ENCODE results near the gene SYNM.
"Not testable (repeated sequence)": the region's sequence is repeated elsewhere in the genome, so short reads cannot be mapped to it uniquely, and the experiment has no call there.

The SYNM gene

DNA sequence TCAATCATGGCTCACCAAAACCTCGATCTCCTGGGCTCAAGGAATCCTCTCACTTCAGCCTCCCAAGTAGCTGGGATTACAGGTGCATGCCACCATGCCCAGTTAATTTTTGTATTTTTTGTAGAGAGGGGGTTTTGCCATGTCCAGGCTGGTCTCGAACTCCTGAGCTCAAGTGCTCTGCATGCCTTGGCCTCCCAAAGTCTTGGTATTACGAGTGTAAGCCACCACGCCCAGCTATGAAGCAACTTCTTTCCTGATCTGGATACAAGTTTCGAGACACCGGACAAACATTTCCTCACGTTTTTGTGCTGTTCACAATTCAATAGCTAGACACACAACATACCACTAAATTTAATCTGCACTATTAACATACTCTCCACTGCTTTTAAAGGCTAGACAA is 3.4 kb upstream of the SYNM start:
- DNase-seq (ENCODE audit: extremely low spot score, insufficient read length, low read depth) (no peak), FAIRE-seq (no peak)

DNA sequence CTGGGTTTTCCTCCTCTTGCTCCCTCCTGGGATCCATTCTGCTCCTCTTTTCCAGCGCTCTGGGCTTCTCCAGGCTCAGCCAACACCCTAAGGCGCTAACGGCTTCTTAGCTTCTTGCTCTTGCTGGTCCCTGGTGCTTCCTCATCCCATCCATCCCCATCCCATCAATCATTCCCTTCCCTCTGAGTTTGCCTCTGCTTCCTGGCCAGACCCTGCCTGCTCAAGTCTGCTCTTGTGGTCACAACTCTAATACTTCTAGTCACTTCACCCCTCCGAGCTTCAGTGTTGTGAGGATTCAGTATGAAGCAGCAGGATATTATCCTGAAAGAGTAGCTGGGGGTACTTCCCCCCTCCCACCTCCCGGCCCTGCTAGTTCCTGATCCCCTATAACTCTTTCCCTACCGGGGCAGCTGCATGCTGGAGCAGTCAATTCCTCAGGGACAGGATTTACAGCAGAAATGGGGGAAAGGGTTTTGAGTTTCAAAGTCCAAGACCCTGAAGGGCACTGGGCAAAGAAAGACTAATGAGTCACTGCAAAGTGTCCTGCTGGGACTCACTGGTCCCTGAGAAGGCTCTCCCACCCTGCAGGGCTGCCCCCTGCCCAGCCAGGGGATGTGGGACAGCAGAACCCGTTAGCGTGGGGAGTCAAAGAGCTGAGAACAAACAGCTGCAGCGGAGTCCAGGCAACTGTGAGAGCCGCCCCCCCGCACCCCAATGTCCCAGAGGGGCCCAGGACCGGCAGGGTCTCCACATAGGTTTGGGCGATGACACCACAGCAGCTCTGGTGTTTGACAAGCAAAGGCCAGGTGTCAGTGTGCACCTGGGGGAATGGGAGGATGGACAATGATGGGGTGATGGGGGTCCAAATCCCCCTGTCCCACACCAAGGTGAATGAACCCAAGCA is 2.3 kb upstream of the SYNM start:
- FAIRE-seq (no peak), DNase-seq (ENCODE audit: extremely low spot score, insufficient read length, low read depth) (no peak)

DNA sequence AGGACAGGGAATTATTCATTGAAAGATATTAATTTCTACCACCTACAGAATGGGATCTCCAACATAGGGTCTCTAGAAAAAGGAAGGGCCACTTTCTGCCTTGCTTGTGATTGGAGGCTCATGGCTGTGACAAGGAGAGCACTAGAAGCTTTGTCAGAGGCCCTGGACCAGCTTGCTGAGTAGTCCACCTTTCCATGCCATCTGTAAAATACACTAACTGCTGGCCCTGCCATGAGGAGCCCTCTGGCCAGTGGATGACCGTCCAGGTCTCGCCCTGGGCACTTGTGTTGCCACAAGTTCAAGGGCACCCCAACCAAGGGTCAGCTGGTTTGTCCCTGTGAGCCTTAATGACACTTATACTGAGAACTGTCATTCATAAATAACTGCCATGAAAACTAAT is 1.6 kb upstream of the SYNM start:
- DNase-seq (ENCODE audit: extremely low spot score, insufficient read length, low read depth): no peak
- FAIRE-seq: no peak

DNA sequence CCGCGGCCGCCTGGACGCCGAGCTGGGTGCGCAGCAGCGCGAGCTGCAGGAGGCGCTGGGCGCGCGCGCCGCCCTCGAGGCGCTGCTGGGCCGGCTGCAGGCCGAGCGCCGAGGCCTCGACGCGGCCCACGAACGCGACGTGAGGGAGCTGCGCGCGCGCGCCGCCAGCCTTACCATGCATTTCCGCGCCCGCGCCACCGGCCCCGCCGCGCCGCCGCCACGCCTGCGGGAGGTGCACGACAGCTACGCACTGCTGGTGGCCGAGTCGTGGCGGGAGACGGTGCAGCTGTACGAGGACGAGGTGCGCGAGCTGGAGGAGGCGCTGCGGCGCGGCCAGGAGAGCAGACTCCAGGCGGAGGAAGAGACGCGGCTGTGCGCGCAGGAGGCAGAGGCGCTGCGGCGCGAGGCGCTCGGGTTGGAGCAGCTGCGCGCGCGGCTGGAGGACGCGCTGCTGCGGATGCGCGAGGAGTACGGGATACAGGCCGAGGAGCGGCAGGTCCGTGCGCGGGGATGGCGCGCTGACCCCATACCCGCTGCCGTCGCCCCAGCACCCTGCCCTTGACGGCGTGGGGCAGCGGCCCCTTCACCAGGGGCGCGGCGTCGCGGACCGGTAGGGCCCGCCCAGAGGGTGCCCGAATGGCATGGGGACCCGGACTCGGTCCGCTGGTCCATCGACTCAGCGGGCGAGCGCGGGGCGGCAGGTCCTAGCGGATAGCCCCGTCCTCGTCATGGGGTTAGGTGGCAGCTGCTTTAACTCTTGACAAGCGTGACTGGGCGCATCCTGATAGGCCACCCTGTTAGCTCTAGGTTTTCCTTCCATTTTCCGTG is 848 bp downstream of the SYNM start:
- FAIRE-seq: no peak

DNA sequence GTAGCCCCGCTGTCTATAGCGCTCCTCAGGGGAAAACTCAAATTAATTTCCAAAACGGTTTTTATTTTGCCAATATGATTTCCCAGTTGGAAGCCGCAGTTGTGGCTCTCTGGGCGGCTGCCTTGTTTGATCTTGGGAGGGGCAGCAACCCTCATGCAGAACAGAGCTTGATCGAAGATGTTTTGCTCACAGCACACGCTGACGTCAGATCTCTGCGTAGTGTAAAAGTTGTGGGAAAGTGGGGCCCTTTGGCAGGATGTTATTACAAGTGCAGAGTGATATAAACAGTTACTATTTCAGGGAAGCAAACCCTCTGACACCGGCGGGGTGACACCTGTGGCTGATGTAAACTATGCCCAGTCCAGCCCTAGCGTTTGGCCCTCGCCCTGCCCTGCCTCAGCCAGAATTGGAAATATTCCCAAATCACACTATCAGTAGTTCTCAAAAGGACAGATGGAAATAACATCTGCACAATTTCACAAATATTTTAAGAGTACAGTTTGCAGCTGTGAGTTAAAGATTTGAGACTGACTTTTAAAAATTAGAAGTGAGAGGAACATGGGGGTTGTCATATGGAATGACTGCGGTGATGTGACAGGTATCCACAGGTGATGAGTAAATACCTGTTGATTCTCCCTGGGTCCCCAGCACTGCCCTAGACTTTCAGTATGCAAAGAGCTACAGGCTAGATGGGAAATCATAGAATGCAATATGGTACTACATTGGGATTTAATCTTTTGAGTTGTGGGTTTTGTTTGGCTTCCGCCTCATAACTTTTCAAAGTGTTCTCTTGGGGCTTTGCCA is 1.7 kb downstream of the SYNM start:
- no peak for DNase-seq (ENCODE audit: extremely low spot score, insufficient read length, low read depth)
- FAIRE-seq: no peak

More for the DNA sequence above, 848 bp downstream of the SYNM start:
- DNase-seq (ENCODE audit: extremely low spot score, insufficient read length, low read depth): no peak

DNA sequence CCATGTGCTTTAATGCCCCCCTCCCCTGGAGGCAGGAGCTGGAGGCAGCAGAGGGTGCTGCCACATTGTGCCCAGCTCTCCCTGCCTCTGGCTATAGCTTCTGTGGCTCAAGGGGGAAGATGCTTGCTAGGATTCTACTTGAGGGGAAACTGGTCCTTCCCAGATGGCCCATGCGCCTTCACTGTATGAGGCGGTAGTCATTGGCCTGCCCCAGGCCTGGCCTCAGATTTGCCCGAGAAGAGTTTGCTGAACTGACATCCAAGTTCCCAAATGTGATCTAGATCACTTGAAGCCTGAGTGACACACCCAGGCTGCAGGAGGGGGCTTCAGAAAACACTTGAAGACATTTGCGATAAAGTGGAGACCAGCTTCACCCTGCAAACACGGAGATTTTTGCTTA is 4.1 kb downstream of the SYNM start:
- FAIRE-seq (no peak), DNase-seq (ENCODE audit: extremely low spot score, insufficient read length, low read depth) (no peak)

DNA sequence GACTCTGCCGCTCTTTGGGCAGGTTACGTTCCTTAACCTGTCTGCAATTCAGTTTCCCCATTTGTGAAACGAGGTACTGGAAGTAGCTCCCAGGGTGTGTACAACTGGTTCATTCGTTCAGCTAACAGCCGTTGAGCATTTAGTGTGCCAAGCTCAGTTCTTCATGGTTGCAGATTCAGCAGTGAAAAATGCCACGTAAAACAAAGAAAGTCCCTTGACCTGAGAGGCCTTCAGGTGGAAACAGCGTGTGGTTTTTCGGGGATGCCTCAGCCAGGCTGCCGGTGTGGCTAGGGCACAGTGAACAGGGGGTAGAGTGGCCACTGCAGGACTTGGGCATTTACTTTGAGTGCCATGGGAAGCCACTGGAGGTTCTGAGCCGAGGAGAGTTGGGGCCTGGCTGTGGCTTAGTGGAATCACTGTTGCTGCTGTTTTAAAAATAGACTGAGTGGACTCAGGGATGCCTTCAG is 4.7 kb downstream of the SYNM start:
- no peak for FAIRE-seq
- no peak for DNase-seq (ENCODE audit: extremely low spot score, insufficient read length, low read depth)

DNA sequence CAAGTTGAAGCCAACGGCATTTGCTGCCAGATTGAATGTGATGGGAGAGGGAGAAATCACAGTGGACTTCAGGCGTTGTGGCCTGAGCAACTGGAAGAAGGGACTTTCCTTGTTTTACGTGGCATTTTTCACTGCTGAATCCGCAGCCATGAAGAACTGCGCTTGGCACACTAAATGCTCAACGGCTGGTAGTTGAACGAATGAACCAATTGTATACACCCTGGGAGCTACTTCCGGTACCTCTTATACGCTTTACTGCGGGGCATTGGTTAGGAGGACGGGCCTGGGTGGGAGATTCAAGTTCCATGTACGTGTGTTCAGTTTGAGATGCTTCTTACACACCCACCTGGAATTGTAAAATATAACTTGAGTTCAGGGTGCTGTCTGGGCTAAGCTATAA is 5.2 kb downstream of the SYNM start:
- no peak for FAIRE-seq
- DNase-seq (ENCODE audit: extremely low spot score, insufficient read length, low read depth): no peak

DNA sequence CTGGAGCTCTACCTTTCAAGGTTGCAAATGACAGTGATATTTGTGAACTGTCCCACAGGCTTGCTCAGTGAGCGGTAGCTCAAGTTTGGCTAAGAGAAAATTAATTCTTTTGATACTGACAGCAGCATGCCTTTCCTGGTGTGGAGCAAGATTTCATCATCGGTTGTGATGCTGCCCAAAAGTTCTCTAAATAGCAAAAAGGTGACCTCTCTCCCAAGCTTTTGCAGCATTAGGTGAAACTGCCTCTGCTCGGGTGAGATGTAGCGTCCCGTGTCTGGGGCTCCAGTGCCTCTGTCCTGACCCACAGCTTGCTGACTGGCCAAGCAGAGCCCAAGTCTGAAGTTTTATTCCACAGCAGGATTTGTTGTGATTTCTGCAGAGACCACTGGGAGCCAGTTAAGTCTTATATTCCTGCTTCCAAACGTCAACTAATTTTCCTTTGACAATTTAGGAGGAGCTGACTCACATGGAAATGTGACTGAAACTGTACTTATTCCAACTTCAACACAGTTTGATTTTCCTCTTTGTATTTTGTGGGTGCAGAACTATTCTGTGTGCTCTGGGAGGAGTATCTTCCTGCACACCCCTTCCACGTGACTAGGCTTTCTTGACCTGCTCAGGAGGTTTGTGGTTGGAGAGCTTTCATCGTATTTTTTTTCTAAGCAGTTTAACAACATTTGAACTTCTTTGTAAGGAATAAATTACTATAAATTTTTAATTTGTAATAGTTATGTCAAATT is 5.9 kb downstream of the SYNM start:
- FAIRE-seq (no peak), DNase-seq (ENCODE audit: extremely low spot score, insufficient read length, low read depth) (no peak)

DNA sequence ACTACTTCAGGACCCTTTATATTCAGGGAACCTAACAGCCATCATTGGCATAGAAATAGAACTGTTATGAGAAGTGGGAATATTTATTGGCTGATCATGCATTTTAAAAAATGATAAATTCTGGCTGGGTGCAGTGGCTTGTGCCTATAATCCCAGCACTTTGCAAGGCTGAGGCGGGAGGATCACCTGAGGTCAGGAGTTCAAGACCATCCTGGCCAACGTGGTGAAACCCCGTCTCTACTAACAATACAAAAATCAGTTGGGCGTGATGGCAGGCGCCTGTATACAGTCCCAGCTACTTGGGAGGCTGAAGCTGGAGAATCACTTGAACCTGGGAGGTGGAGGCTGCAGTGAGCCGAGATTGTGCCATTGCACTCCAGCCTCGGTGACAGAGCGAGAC is 6.8 kb downstream of the SYNM start:
- DNase-seq (ENCODE audit: extremely low spot score, insufficient read length, low read depth); FAIRE-seq: not testable (repeated sequence)

DNA sequence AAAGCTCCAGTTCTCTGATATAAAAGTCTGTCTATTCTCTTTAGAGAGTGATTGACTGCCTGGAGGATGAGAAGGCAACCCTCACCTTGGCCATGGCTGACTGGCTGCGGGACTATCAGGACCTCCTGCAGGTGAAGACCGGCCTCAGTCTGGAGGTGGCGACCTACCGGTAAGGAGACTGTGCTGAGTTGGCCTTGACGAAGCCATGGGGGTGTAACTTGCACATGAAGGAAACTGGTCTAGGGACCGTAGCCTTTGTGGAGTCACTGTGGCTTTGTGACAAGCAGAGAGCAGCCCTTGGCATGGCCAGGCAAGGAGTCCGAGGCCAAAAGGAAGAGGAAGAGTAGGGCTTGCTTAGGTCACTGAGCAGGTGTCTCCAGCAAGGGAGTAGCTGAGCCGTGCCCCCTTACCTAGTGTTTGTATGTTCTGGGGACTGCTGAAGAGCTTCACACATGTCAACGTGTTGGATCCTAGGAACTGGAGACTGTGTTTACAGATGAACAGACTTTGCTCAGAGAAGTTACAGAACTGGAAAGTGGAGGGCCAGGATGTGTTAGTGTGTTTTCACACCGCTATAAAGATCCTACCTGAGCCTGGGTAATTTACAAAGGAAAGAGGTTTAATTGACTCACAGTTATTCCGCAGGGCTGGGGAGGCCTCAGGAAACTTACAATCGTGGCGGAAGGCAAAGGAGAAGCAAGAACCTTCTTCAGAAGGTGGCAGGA is 8.8 kb downstream of the SYNM start:
- DNase-seq (ENCODE audit: extremely low spot score, insufficient read length, low read depth) (no peak), FAIRE-seq (no peak)

DNA sequence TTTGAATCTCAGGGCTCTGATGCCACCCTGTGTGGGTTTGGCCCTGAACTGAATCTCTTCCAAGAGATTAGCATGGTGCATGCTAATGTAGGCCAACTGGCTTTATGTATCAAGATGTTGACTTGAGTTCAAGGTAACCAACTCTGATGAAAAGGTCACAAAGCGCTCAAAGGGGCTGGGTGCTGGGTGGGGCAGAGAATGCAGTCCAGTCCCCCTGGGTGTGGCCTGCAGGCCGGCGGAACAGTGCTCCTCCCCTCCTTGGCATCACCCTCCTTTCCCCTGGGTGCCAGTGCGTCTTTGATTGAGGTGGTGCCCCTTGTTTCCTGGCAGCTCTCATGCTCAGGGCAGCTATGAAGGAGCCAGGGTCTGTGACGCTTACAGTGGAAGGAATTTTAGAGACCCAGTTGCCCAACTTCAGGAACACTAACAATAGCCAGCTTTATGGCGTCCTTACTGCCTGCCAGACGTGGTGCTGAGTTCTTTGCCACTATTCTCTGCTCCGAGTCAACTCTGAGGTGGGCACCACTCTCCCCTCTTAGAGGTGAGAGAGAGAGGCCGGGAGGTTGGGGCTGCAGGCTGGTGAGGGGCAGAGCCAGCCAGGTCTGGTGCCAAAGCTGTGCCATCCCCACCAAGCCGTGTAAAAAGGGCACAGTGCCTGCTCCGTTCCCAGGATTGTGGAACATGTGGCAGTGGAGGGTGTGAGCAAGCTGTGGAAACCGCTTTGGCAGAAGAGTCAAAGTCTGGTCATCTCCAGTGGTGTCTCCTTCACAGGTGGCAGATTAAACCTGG is 9.8 kb downstream of the SYNM start:
- no peak for FAIRE-seq
- no peak for DNase-seq (ENCODE audit: extremely low spot score, insufficient read length, low read depth)

DNA sequence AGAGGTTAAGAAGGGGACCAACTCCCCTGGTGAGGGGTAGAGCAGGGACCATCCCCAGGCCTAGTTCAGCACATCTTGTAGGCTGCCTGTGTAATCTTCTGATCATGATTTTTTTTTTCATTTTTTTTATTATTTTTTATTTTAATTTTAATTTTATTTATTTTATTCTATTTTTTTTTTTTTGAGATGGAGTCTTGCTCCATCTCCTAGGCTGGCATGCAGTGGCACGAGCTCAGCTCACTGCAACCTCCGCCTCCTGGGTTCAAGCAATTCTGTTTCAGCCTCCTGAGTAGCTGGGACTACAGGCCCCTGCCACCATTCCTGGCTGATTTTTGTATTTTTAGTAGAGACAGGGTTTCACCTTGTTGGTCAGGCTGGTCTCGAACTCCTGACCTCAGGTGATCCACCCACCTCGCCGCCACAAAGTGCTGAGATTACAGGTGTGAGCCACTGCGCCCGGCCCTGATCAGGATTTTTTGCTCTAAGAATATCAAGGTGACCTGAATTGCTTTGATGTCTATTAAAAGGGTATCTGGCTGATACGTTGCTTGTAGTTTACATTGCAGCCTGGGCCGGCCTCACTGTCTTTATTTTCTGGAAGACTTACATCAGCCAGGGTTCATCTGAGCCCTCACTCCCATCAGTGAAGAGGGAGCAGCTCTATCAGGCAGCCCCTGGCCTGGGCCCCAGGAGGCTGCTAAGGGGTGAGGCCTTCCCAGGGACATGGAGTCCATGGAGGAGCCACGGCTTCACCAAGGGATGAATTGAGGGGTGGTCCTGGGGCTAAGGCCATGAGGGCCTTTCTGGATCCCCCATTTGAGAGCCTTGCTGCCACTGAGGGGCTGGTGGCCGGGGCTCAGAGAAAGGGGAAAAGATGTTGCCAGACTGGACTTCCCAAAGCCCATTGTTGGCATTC is 10.7 kb downstream of the SYNM start:
- DNase-seq (ENCODE audit: extremely low spot score, insufficient read length, low read depth): no peak
- FAIRE-seq: no peak

DNA sequence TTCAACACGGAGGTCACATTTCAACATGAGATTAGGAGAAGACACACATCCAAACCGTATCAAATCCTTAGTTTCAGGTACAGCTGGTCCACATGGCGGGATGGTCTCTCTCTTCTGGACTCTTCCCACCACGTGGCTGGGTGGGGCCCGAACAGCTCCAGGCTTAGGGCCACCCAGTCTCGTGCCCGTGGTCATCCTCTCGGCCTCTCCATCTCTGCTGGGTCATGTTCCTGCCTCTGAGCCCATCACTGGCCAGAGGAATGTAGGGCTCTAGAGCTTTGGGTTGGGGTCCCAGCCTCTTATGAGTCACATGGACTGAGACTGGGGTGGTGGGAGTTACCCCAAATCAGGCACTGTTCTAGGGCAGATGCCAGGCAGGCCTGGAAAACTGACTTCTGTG is 12.2 kb downstream of the SYNM start:
- FAIRE-seq (no peak), DNase-seq (ENCODE audit: extremely low spot score, insufficient read length, low read depth) (no peak)

DNA sequence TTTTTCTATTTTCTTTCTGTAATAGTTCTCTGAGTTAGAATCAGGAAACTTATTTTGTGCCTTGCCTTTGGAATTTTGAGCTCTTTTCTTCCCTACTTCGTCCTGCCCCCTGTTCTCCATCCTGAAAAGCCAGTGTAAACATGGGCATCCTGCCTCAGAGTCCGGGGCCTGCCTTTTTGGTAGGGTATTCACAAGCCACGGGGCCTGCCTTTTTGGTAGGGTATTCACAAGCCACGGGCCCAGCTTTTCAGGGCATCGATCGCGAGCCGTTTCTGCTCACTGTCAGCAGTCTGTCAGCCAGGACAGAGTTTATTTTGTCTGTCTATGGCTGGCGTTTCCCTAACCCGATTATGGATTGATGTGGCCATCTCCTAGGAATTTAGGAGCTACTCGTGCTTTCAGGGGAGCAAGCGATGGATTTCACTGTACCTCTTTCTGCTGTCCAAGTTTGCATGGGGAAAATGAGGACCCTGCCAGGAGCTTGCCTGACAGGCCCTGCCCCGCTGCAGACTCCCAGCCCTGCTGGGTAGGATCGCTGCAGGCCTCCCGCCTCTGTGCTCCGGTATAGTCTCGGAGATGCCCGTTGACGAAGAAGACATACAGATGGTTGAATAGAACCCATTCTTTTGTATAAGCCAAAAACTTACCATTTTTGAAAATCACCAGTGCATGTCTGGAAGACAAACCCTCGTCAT is 12.8 kb downstream of the SYNM start:
- DNase-seq (ENCODE audit: extremely low spot score, insufficient read length, low read depth): no peak
- FAIRE-seq: no peak

DNA sequence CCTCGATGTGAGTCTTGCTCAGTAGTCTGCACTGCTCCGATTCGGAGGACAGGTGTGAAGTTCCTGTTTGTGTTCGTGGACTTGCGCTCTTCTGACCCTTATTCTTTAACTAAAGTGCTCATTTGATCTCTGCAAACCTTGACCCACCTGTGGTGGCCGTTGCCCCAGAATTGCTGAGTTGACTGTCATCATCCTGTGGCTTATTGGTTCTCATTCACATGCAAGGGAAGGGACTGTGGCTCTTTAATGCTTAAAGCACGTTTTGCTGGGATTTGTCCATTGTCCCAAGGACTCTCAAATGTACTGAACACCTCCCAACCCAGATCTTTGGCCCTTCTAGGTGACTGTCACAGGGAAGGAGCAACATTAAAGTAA is 13.4 kb downstream of the SYNM start:
- FAIRE-seq (no peak), DNase-seq (ENCODE audit: extremely low spot score, insufficient read length, low read depth) (no peak)
